ENCODE data around the gene HRH1.

DNA sequence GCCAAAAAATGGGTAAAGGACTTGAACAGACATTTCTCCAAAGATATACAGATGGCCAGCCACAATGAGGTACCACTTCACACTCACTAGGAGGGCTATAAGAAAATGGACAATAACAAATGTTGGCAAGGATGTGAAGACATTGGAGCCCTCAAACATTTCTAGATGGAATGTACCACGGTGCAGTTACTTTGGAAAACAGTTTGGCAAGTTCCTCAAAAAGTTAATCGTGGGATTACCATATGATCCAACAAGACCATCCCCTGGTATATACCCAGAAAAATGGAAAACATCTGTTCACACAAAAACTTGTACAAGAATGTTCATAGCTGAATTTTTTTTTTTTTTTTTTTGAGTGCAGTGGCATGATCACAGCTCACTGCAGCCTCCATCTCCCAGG is 15.9 kb upstream of the HRH1 start:
- TF ChIP-seq CEBPB (IDR thresholded peaks at IDR 0.05; ENCODE audit: low read depth), result no peak
- no peak for TF ChIP-seq EZH2 (IDR thresholded peaks at IDR 0.05)
- TF ChIP-seq, protein P1, sequence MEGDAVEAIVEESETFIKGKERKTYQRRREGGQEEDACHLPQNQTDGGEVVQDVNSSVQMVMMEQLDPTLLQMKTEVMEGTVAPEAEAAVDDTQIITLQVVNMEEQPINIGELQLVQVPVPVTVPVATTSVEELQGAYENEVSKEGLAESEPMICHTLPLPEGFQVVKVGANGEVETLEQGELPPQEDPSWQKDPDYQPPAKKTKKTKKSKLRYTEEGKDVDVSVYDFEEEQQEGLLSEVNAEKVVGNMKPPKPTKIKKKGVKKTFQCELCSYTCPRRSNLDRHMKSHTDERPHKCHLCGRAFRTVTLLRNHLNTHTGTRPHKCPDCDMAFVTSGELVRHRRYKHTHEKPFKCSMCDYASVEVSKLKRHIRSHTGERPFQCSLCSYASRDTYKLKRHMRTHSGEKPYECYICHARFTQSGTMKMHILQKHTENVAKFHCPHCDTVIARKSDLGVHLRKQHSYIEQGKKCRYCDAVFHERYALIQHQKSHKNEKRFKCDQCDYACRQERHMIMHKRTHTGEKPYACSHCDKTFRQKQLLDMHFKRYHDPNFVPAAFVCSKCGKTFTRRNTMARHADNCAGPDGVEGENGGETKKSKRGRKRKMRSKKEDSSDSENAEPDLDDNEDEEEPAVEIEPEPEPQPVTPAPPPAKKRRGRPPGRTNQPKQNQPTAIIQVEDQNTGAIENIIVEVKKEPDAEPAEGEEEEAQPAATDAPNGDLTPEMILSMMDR (IDR thresholded peaks at IDR 0.05 in 2 of 3, conservative IDR thresholded peaks at IDR 0.05 in 1 of 3; ENCODE audit: borderline replicate concordance in 1 of 3, insufficient read depth in 1 of 3, low read depth in 2 of 3, low read length in 2 of 3), result no peak
- no peak for TF ChIP-seq SIN3A (IDR thresholded peaks at IDR 0.05; ENCODE audit: low read depth)
- no peak for TF ChIP-seq SRF (IDR thresholded peaks at IDR 0.05; ENCODE audit: low read depth)
- TF ChIP-seq, protein P2, sequence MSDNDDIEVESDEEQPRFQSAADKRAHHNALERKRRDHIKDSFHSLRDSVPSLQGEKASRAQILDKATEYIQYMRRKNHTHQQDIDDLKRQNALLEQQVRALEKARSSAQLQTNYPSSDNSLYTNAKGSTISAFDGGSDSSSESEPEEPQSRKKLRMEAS (IDR thresholded peaks at IDR 0.05), result no peak
- no peak for TF ChIP-seq POLR2A (IDR thresholded peaks at IDR 0.05; ENCODE audit: borderline replicate concordance, extremely low read depth, insufficient read depth, insufficient read length)
- TF ChIP-seq JUND (IDR thresholded peaks at IDR 0.05), result no peak
- TF ChIP-seq ZFX (IDR thresholded peaks at IDR 0.05), result no peak
- TF ChIP-seq EZH2phosphoT487 (IDR thresholded peaks at IDR 0.05; ENCODE audit: borderline replicate concordance), result no peak
- TF ChIP-seq TCF7L2 (IDR thresholded peaks at IDR 0.05; ENCODE audit: borderline replicate concordance, extremely low read depth, insufficient read depth, insufficient read length), result no peak
- no peak for TF ChIP-seq ZNF274 (IDR thresholded peaks at IDR 0.05; ENCODE audit: low read depth, low read length)
- no peak for TF ChIP-seq POLR2AphosphoS5 (IDR thresholded peaks at IDR 0.05; ENCODE audit: low read depth, low read length)

Data from HCT116 (cell line).